ENCODE measurements around the gene WNK3.

The WNK3 gene

DNA sequence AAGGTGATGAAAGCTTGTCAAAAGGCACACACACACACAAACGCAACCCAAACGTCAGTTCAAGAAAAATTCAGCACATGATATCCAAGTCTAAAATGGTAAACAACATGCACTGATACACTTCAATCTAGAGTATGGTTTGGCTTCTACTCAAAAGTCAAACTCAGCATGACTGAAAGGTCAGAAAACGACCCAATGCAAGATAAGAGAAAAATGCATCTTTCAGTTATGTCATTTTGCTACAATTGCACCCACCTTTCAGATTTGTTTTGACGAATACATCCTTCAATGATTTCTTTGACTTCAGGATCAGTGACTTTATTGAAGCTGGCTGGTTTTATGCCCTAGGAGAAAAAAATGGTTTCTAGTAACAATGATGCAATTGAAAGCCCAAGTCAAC is 56.3 kb downstream of the WNK3 start:
- no peaks in the 10 kb centered on the region for H3K27me3 ChIP-seq (ENCODE audit: control insufficient read depth, insufficient read depth, low read length)
- no peaks in the 10 kb centered on the region for H3K9me3 ChIP-seq (ENCODE audit: control insufficient read depth, low read length)
- H3K36me3 ChIP-seq (ENCODE audit: control insufficient read depth, insufficient read depth, low read length) = no peaks in the 10 kb centered on the region
- H3K9ac ChIP-seq (ENCODE audit: low read length) = no peak overlapping the region
- no peaks in the 10 kb centered on the region for H3K4me1 ChIP-seq (ENCODE audit: control insufficient read depth, insufficient read depth, low read length)
- H3K4me3 ChIP-seq (ENCODE audit: low read length) = no peak overlapping the region

DNA sequence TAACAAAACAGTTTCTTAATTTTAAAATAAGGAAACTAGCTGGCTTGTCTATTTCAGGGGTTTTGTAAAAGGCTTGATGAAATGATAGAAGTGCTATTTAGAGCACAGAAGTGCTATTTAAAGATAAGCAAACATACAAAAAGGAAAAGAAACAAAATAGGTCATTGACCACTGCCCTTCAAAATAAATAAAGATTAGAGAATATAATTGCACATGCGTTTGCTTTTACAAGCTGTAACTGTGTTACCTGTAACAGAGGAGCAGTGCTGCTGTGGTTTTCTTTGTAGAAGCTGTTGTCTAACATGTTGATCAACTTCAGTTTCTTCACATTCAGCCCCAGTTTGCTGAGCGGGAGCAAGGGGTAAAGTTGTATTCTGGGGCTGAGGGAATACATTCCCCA is 63.5 kb downstream of the WNK3 start:
- Histone ChIP-seq H3K27me3 (ENCODE audit: control insufficient read depth, insufficient read depth, low read length) (no peaks in the 10 kb centered on the region), H3K9me3 (ENCODE audit: control insufficient read depth, low read length) (no peaks in the 10 kb centered on the region), H3K4me3 (ENCODE audit: low read length) (no peak overlapping the region), H3K36me3 (ENCODE audit: control insufficient read depth, insufficient read depth, low read length) (no peaks in the 10 kb centered on the region), H3K4me1 (ENCODE audit: control insufficient read depth, insufficient read depth, low read length) (no peaks in the 10 kb centered on the region), H3K9ac (ENCODE audit: low read length) (no peak overlapping the region)

DNA sequence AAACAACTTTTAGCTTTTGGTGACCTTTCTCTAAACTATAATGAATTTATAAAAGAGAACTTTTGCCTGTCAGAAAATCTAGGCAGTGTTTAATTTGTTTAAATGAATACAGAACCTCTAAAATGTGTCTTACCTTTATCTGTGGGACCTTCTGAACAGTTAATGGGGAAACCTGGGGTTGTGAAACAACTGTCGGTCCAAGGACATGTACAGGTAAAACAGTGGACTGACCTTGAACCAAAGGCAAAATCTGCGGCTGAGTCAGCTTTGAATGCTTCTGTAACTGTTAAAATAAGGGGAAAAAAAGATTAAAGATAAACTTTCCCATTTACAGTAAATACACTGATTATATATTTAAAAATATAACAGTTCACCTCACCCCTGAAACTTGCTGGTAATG is 65.1 kb downstream of the WNK3 start:
- Histone ChIP-seq H3K4me3 (ENCODE audit: low read length) (no peak overlapping the region), H3K9ac (ENCODE audit: low read length) (no peak overlapping the region), H3K27me3 (ENCODE audit: control insufficient read depth, insufficient read depth, low read length) (no peaks in the 10 kb centered on the region), H3K9me3 (ENCODE audit: control insufficient read depth, low read length) (no peaks in the 10 kb centered on the region), H3K4me1 (ENCODE audit: control insufficient read depth, insufficient read depth, low read length) (no peaks in the 10 kb centered on the region), H3K36me3 (ENCODE audit: control insufficient read depth, insufficient read depth, low read length) (no peaks in the 10 kb centered on the region)

DNA sequence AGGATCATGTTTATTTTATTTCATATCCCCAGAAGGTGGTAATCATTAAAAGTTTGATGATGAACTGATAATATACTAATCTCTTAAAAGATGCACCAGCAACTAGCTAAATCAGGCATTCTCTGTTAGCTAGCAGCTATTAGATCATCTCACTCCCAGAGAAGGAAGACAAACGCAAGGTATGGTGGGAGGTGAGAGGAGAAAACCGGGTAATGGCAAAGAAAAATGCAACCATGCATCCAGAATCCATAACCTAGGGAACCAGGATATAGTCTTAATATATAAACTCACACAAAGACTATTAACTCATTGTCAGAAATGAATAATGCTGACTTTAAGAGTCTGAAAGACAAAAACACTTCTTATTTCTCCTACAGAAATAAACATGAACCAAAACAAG is 66.1 kb downstream of the WNK3 start:
- Histone ChIP-seq H3K36me3 (ENCODE audit: control insufficient read depth, insufficient read depth, low read length) (no peaks in the 10 kb centered on the region), H3K4me1 (ENCODE audit: control insufficient read depth, insufficient read depth, low read length) (no peaks in the 10 kb centered on the region), H3K27me3 (ENCODE audit: control insufficient read depth, insufficient read depth, low read length) (no peaks in the 10 kb centered on the region), H3K9ac (ENCODE audit: low read length) (no peak overlapping the region), H3K4me3 (ENCODE audit: low read length) (no peak overlapping the region), H3K9me3 (ENCODE audit: control insufficient read depth, low read length) (no peaks in the 10 kb centered on the region)

DNA sequence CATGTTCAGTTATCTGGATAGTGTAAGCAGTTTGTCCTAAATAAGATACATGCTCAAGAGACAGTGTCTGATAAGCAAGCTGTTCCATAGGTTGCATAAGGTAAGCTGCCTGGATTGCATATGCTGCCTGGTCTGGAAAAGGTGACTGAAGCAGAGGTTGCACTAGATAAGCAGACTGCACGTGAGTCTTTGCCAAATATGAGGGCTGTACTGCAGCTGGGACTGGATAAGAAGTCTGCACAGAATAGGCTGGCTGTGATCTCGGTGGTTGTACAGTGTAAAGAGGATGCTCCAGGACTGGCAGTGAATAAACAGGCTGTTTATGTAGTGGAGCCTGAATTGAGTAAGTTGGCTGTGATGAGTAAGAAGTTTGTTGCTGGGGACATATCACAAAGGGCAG is 68.9 kb downstream of the WNK3 start:
- no peaks in the 10 kb centered on the region for H3K27me3 ChIP-seq (ENCODE audit: control insufficient read depth, insufficient read depth, low read length)
- no peaks in the 10 kb centered on the region for H3K36me3 ChIP-seq (ENCODE audit: control insufficient read depth, insufficient read depth, low read length)
- H3K4me1 ChIP-seq (ENCODE audit: control insufficient read depth, insufficient read depth, low read length) = no peaks in the 10 kb centered on the region
- no peak overlapping the region for H3K4me3 ChIP-seq (ENCODE audit: low read length)
- no peaks in the 10 kb centered on the region for H3K9me3 ChIP-seq (ENCODE audit: control insufficient read depth, low read length)
- H3K9ac ChIP-seq (ENCODE audit: low read length) = no peak overlapping the region

DNA sequence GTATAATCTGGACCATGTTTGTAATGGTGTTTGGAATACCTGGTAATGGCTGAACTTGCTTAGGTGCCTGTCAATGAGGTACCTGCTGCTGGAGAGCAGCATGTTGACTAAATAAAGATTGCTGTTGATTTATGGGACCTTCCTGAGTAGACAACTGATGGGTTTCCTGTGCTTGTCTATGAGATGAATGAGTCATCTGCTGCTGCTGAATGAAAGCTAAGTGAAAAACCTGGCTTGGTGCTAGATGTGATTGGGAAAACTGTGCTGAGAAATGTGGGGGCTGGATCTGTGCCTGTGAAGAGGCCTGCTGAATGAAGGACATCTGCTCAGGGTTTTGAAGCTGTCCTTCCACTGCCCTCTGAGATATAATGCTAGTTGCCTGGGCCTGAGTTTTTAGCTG is 69.6 kb downstream of the WNK3 start:
- Histone ChIP-seq H3K9ac (ENCODE audit: low read length) (no peak overlapping the region), H3K27me3 (ENCODE audit: control insufficient read depth, insufficient read depth, low read length) (no peaks in the 10 kb centered on the region), H3K36me3 (ENCODE audit: control insufficient read depth, insufficient read depth, low read length) (no peaks in the 10 kb centered on the region), H3K9me3 (ENCODE audit: control insufficient read depth, low read length) (no peaks in the 10 kb centered on the region), H3K4me3 (ENCODE audit: low read length) (no peak overlapping the region), H3K4me1 (ENCODE audit: control insufficient read depth, insufficient read depth, low read length) (no peaks in the 10 kb centered on the region)

DNA sequence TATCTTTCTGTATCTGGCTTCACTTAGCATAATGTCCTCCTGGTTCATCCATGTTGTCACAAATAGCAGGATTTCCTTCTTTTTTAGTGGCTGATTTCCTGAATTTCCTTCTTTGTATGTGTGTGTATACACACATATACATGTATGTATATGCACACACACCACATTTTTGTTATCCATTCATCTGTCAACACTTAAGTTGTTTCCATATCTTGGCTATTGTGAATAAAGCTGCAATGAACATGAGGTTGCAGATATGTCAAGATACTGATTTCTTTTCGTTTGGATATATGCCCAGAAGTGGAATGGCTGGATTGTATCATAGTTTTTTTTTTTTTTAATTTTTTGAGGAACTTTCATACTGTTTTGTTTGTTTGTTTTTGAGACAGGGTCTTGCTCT is 76.2 kb downstream of the WNK3 start:
- H3K27me3 ChIP-seq (ENCODE audit: control insufficient read depth, insufficient read depth, low read length) = no peaks in the 10 kb centered on the region
- H3K36me3 ChIP-seq (ENCODE audit: control insufficient read depth, insufficient read depth, low read length) = no peaks in the 10 kb centered on the region
- H3K4me1 ChIP-seq (ENCODE audit: control insufficient read depth, insufficient read depth, low read length) = no peaks in the 10 kb centered on the region
- H3K9me3 ChIP-seq (ENCODE audit: control insufficient read depth, low read length) = no peaks in the 10 kb centered on the region
- H3K4me3 ChIP-seq (ENCODE audit: low read length) = no peak overlapping the region
- no peak overlapping the region for H3K9ac ChIP-seq (ENCODE audit: low read length)

DNA sequence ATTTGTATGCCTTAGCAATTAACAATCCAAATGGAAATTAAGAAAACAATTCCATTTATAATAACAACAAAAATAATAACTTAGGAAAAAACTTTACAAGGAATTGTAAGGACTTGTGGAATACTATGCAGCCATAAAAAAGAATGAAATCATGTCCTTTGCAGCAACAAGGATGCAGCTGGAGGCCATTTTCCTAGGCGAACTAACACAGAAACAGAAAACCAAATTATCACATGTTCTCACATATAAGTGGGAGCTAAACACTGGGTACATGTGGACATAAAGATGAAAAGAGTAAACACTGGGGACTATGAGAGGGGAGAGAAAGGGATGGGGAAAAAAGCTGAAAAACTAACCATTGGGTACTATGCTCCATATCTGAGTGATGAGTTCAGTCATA is 77.4 kb downstream of the WNK3 start:
- Histone ChIP-seq H3K27me3 (ENCODE audit: control insufficient read depth, insufficient read depth, low read length) (no peaks in the 10 kb centered on the region), H3K4me3 (ENCODE audit: low read length) (no peak overlapping the region), H3K36me3 (ENCODE audit: control insufficient read depth, insufficient read depth, low read length) (no peaks in the 10 kb centered on the region), H3K9ac (ENCODE audit: low read length) (no peak overlapping the region), H3K4me1 (ENCODE audit: control insufficient read depth, insufficient read depth, low read length) (no peaks in the 10 kb centered on the region), H3K9me3 (ENCODE audit: control insufficient read depth, low read length) (no peaks in the 10 kb centered on the region)

DNA sequence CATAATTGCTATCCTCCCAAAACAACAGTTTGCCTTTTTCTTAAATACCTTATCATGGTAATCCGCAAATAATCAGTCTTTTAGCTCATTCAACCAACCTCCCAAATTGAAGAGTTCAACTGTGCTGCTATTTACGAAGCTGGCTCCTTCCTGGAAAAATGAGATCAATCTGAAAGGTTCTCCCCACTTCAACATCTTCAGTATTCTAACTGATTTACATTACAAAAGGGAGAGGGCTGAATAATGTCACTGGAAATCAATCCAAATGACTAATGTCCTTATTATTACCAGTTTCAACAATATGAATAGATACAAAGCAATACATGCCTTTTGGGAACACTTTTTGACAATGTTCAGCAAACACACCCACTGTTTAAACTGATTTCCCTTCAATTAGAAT is 86.2 kb downstream of the WNK3 start:
- Histone ChIP-seq H3K9ac (ENCODE audit: low read length) (no peak overlapping the region), H3K4me1 (ENCODE audit: control insufficient read depth, insufficient read depth, low read length) (no peaks in the 10 kb centered on the region), H3K9me3 (ENCODE audit: control insufficient read depth, low read length) (no peaks in the 10 kb centered on the region), H3K27me3 (ENCODE audit: control insufficient read depth, insufficient read depth, low read length) (no peaks in the 10 kb centered on the region), H3K4me3 (ENCODE audit: low read length) (no peak overlapping the region), H3K36me3 (ENCODE audit: control insufficient read depth, insufficient read depth, low read length) (no peaks in the 10 kb centered on the region)

DNA sequence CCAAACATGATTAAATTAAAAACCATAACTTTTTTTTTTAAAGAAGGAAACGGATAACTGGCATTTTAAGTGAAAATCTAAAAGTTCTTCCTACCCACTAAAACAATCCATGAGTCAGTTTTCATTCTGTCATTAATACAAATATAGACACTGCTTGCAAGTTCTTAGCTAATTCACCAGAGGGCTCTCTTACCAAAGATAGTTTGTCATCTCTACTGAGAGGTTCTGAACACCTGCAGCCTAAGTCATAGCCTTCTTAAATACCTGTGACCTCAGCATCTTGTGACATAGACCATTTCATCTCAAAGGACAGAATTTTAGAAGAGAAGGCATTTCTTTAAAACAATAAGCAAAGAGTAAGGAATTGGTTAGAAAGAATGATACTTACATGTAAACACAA is 109.5 kb downstream of the WNK3 start:
- H3K9me3 ChIP-seq (ENCODE audit: control insufficient read depth, low read length) = no peaks in the 10 kb centered on the region
- no peak overlapping the region for H3K9ac ChIP-seq (ENCODE audit: low read length)
- no peaks in the 10 kb centered on the region for H3K27me3 ChIP-seq (ENCODE audit: control insufficient read depth, insufficient read depth, low read length)
- no peak overlapping the region for H3K4me3 ChIP-seq (ENCODE audit: low read length)
- no peaks in the 10 kb centered on the region for H3K4me1 ChIP-seq (ENCODE audit: control insufficient read depth, insufficient read depth, low read length)
- no peaks in the 10 kb centered on the region for H3K36me3 ChIP-seq (ENCODE audit: control insufficient read depth, insufficient read depth, low read length)

DNA sequence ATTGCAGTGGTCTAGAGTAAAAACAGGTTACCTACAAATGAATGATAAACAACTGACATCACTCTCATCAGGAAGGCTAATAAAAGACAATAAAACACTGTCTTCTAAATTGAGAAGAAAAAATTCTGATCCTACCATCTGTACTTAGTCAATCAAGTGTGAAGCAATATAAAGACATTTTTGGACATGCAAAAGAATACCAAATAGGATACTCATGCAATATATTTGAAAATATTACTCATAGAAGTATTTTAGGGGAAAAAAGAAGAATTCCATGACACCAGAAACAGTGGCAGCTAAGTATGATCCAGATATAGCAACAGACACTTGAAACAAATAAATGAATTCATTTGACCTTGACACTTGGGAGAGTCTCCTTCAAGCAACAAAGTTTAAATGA is 111.0 kb downstream of the WNK3 start:
- H3K9ac ChIP-seq (ENCODE audit: low read length) = no peak overlapping the region
- no peak overlapping the region for H3K4me3 ChIP-seq (ENCODE audit: low read length)
- H3K27me3 ChIP-seq (ENCODE audit: control insufficient read depth, insufficient read depth, low read length) = no peaks in the 10 kb centered on the region
- no peaks in the 10 kb centered on the region for H3K4me1 ChIP-seq (ENCODE audit: control insufficient read depth, insufficient read depth, low read length)
- H3K36me3 ChIP-seq (ENCODE audit: control insufficient read depth, insufficient read depth, low read length) = no peaks in the 10 kb centered on the region
- no peaks in the 10 kb centered on the region for H3K9me3 ChIP-seq (ENCODE audit: control insufficient read depth, low read length)

DNA sequence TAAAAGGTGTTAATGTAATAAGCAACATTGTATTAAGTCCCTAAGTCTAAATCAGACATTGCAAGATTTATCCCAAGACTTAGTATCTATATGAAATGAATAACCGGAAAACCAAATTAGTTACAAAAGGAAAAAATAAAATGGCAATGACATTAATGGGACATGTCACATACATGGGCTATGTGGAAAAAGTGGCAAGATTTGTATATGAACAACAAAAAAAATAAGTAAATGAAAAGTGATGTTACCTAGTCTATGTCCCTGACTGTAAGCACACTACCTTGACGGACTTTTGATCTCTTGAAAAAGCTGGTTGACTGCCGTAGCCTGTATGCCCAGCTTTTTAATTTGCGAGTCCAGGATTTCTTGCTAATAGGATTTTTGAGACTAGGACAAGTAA is 119.3 kb downstream of the WNK3 start:
- Histone ChIP-seq H3K9ac (ENCODE audit: low read length) (no peak overlapping the region), H3K9me3 (ENCODE audit: control insufficient read depth, low read length) (no peaks in the 10 kb centered on the region), H3K4me1 (ENCODE audit: control insufficient read depth, insufficient read depth, low read length) (no peaks in the 10 kb centered on the region), H3K27me3 (ENCODE audit: control insufficient read depth, insufficient read depth, low read length) (no peaks in the 10 kb centered on the region), H3K4me3 (ENCODE audit: low read length) (no peak overlapping the region), H3K36me3 (ENCODE audit: control insufficient read depth, insufficient read depth, low read length) (no peaks in the 10 kb centered on the region)

DNA sequence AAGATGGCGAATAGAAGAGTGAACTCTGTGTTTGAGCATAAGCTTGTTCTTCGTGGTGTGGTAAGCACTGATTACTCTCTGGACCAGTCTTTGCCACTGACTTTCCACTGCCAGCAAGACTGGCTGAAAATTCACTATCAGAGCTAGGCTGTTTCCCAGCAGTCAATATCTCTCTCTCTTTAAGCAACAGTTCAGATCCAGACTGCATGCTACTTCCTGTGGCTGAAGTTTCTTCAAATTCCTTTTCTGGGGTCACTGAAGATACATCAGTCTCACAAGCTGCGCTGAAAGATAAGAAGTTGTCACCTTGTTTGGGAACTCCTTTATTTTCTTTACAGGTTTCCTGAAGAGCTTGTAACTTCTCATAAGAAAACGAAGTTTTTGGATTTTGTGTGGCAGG is 120.8 kb downstream of the WNK3 start:
- Histone ChIP-seq H3K9ac (ENCODE audit: low read length) (no peak overlapping the region), H3K4me3 (ENCODE audit: low read length) (no peak overlapping the region), H3K27me3 (ENCODE audit: control insufficient read depth, insufficient read depth, low read length) (no peaks in the 10 kb centered on the region), H3K4me1 (ENCODE audit: control insufficient read depth, insufficient read depth, low read length) (no peaks in the 10 kb centered on the region), H3K36me3 (ENCODE audit: control insufficient read depth, insufficient read depth, low read length) (no peaks in the 10 kb centered on the region), H3K9me3 (ENCODE audit: control insufficient read depth, low read length) (no peaks in the 10 kb centered on the region)

Measured in mucosa of stomach (tissue), 1 donor.